Measurements from ENCODE around the gene LCE2A.

LCE2A gene

DNA sequence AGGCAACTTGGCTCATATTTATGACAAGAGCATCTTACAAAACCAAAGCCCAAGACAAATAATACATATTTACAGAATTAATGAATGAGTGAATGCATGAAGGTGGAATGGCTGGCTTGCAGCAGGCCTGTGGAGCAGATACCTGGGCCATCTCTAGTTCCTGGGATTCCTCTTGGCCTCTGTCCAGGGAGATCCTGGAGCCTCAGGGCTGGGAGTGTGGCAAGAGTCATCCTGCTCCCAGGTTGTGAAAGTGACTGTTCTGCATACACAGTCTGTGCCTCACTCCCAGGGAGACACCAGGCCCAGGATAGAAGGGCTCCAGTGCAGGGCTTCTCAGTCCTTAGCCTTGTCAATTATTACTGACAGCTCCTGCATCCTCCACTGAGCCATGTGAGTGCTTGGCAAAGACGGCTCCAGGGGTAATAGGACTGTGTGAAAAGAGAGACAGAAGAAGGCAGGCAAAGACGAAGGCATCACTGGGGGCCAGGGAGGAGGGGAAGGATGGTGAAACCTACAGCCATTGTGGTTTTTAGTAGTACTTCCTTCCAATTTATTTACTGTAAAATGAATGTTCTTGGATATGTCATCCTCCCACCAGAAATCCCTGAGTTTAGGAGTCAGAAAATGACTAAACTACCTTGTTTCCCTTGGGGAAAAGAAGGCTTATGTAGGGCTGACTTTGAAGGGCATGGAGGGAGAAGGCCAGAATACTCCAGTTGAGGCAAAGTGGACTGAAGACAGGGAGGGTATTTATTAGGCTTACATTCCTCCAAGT lies 45.4 kb downstream of the LCE2A start:
- DNase-seq, result no peak

DNA sequence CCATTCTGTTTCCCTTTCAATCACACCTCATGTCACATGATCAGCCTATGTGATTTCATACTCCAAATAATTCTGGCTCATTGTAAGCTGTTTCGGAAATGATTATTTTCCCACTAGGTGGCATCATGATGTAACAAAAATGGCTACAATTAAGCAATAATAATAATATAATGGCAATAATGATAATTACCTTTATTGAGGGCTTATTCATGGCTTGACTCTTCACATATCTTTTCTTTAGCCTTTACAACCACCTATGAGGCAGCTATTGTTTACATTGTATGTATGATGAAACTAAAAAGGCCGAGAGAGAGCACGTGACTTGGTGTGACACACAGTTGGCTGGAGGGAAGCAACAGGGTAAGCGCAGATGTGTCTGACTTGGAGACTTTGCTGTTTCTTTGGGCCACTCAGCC lies 47.2 kb downstream of the LCE2A start:
- DNase-seq, result no peak

DNA sequence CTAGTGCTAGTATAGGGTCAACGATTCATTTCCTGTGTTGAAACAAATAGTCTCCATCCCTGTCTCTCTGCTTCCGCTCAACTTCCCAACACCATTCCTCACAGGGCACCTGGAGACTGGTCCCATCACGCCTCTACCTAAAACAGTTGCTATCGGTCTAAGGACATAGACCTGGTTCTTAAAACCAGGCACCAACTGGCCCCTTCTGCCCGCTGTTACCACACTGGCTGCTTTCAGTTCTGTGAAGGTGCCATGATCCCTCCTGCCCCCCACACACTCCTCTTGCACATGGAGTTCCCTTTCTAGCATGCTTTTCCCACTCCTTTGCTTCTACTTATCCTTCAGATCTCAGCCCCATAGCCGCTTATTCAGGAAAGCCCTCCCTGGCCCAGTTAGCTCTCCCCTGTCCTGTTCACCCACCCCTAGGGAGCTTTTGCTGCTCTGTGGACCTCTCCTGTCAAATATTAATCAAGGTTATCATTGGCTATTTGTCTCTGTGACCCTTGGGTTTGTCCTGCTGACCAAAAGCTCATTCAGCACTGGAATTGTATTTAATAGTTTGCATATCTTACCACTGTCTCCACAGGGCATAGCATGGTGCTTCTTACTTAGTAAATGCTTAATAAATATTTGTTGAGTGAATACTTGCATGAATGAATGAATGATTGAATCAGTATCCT lies 47.8 kb downstream of the LCE2A start:
- DNase-seq, result no peak

DNA sequence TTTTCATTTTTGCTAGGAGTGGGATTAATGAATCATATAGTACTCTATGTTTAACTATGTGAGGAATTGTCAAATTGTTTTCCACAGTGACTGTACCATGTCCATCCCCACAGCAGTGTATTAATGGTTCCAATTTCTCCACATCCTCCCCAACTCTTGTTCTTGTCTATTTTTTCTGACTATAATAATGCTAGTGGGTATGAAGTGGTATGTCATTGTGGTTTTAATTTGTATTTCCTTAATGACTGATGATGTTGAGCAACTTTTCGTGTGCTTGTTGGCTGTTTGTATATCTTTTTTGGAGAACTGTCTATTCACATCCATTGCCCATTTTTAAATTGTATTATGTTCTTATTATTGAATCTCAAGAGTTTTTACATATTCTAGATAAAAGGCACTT lies 49.7 kb downstream of the LCE2A start:
- DNase-seq, result no peak

Data from activated CD4-positive, alpha-beta T cell treated with anti-CD3 and anti-CD28 coated beads, Interleukin-2, amount 50 U/mL, for 1 hour (primary cell).